Measurements from ENCODE around the gene WASL. TPM values are rescaled to one million over a fixed set of nuclear protein-coding genes. Genes with fewer than 3 reads are reported as not detected.

Gene WASL
- total RNA-seq, 1 experiment from 2014 or later, result 33.2 TPM

DNA sequence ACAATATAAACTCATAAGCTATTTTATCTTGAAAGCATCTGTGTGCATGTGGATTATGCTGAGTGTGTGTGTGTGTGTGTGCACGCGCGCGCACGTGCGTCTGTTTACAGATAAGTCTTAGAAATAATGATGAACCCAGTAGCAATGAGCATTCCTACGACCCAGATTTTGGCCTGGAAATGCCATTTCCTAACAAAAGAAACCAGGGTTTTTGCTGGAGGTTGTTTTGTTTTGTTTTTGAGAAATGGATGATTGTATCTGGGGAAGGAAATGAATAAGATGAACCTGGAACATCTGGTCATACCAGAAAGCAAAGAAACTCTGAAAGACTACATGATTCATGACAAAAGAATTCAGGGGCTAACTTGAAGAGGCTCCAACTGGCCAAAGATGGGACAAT is 115.2 kb downstream of the WASL start:
- CTCF ChIA-PET, result no interaction called here
- DNase-seq, result no peak
- Mint-ChIP-seq H3K27me3 (ENCODE audit: unreplicated experiment) (no peaks in the 10 kb centered on the region), H3K9me3 (ENCODE audit: low read depth, unreplicated experiment) (no peaks in the 10 kb centered on the region), H3K4me3 (ENCODE audit: low read depth, unreplicated experiment) (no peak overlapping the region), H3K4me1 (ENCODE audit: low read depth, unreplicated experiment) (peaks cover 8% of the 10 kb centered on the region), H3K27ac (ENCODE audit: unreplicated experiment) (no peak overlapping the region), H3K36me3 (ENCODE audit: insufficient read depth, unreplicated experiment) (no peaks in the 10 kb centered on the region)
- TF ChIP-seq, protein P1, sequence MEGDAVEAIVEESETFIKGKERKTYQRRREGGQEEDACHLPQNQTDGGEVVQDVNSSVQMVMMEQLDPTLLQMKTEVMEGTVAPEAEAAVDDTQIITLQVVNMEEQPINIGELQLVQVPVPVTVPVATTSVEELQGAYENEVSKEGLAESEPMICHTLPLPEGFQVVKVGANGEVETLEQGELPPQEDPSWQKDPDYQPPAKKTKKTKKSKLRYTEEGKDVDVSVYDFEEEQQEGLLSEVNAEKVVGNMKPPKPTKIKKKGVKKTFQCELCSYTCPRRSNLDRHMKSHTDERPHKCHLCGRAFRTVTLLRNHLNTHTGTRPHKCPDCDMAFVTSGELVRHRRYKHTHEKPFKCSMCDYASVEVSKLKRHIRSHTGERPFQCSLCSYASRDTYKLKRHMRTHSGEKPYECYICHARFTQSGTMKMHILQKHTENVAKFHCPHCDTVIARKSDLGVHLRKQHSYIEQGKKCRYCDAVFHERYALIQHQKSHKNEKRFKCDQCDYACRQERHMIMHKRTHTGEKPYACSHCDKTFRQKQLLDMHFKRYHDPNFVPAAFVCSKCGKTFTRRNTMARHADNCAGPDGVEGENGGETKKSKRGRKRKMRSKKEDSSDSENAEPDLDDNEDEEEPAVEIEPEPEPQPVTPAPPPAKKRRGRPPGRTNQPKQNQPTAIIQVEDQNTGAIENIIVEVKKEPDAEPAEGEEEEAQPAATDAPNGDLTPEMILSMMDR (IDR thresholded peaks at IDR 0.05; ENCODE audit: unreplicated experiment), result no peak
- intact Hi-C loops (cut with micrococcal nuclease; ENCODE audit: unreplicated experiment), result no loop called here
- BruUV-seq (replicated peaks), result no TSS peak

DNA sequence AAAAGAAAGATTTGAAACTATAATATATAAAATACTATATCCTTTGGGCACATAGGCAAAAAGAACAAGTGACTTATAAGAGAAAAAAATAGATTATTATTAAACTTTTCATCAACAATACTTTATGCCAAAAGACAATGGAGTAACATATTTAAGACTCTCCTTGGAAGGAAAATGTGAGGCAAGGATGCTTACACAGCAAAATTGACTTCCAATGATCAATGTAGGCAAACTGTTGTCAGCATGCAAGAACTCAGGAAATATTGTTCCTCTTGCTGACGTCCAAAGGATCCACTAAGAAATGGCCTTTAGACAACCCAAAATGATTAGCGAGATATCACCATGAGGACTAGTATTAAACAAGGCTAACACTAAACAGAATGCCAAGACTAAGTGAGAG is 116.0 kb downstream of the WASL start:
- TF ChIP-seq, protein P1 (IDR thresholded peaks at IDR 0.05; ENCODE audit: unreplicated experiment), result no peak
- CTCF ChIA-PET, result no interaction called here
- no TSS peak for BruUV-seq (replicated peaks)
- intact Hi-C loops (cut with micrococcal nuclease; ENCODE audit: unreplicated experiment), result no loop called here
- H3K9me3 Mint-ChIP-seq (ENCODE audit: low read depth, unreplicated experiment), result no peaks in the 10 kb centered on the region
- DNase-seq, result no peak
- no peaks in the 10 kb centered on the region for H3K27me3 Mint-ChIP-seq (ENCODE audit: unreplicated experiment)
- peaks cover 8% of the 10 kb centered on the region for H3K4me1 Mint-ChIP-seq (ENCODE audit: low read depth, unreplicated experiment)
- H3K36me3 Mint-ChIP-seq (ENCODE audit: insufficient read depth, unreplicated experiment), result no peaks in the 10 kb centered on the region
- H3K4me3 Mint-ChIP-seq (ENCODE audit: low read depth, unreplicated experiment), result no peak overlapping the region
- H3K27ac Mint-ChIP-seq (ENCODE audit: unreplicated experiment), result no peak overlapping the region

Other genes with a start within 250 kb of the WASL start
- gene IQUB, start 214.4 kb downstream of the WASL start, total RNA-seq (2022), result 0.21 and 0.42 TPM in 2 replicates
- gene NDUFA5, start 191.2 kb downstream of the WASL start, total RNA-seq (2022), result 69.8 and 75.1 TPM in 2 replicates
- not detected in 2 replicates for gene ASB15, start 147.2 kb downstream of the WASL start, total RNA-seq (2022)
- gene LMOD2, start 93.1 kb downstream of the WASL start, total RNA-seq (2022), result not detected in 2 replicates
- not detected in 2 replicates for gene HYAL4, start 96.2 kb upstream of the WASL start, total RNA-seq (2022)
- not detected in 2 replicates for gene SPAM1, start 176.2 kb upstream of the WASL start, total RNA-seq (2022)

Measured in Calu3 (cell line).